PC-9 (cell line): Measurements from ENCODE around the gene DAGLB.

ENCODE experiments used
- CTCF ChIP-seq: fragments of 200-600 bp; sonication (generic); conservative IDR thresholded peaks from 2 replicates; pipeline ENCODE4 v1.6.1; 2017; ENCODE audit warnings: mixed run types, antibody characterized with exemption, mild to moderate bottlenecking, moderate library complexity
- EZH2 ChIP-seq: fragments of 200-600 bp; sonication (generic); IDR thresholded peaks from 2 replicates; pipeline ENCODE4 v1.8.0; 2017; ENCODE audit warnings: antibody characterized with exemption, low read depth

- no peak for TF ChIP-seq CTCF
- no peak for TF ChIP-seq EZH2
These were observed 1.3 kb upstream of the DAGLB start for GRCh38 chr7:6448943-6449543.
